ENCODE data around the gene NOXA1. TPM values are rescaled to one million over a fixed set of nuclear protein-coding genes. Genes with fewer than 3 reads are reported as not detected.

The NOXA1 gene
- total RNA-seq, 2 experiments from 2014 or later = 1.0 to 1.2 TPM

GRCh38 chr9:137480686-137481683, 57.8 kb downstream of the NOXA1 start:
- no peaks in the 10 kb centered on the region for H3K4me1 Mint-ChIP-seq (ENCODE audit: low read depth)
- H3K27me3 Mint-ChIP-seq (ENCODE audit: low read depth) = no peaks in the 10 kb centered on the region
- H3K4me3 Mint-ChIP-seq = no peak overlapping the region
- intact Hi-C loops (cut with micrococcal nuclease) = no loop called here
- DNase-seq = no peak
- H3K27ac Mint-ChIP-seq = no peak overlapping the region
- H3K9me3 Mint-ChIP-seq = peaks cover 5% of the 10 kb centered on the region
- CTCF ChIA-PET = no interaction called here
- H3K36me3 Mint-ChIP-seq (ENCODE audit: low read depth) = peaks cover 3% of the 10 kb centered on the region

DNA sequence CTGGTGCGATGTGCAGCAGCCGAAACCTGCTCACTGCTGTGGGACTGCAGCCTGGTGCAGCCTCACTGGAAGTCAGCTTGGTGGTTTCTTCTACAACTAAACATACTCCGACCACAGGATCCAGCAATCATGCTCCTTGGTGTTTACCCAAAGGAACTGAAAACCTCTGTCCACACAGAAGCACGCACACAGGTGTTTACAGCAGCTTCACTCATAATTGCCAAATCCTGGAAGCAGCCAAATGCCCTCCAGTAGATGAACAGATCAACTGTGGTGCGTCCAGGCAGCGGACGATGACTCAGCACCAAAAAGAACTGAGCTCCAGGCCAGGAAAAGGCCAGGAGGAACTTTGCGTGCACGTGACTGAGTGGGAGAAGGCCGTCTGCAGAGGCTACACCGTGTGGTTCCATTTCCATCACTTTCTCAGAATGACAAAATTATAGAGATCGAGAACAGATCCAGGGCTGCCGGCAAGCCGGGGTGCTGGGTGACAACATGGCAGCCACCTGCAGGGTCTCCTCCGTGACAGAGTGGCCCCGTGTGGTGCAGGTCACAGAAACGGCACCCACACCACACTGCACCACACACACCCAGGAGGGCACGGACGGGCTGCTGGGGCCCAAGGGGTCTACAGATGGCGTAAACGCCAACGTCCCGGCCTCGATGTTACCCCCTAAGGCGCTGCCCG, 59.0 kb downstream of the NOXA1 start:
- intact Hi-C loops (cut with micrococcal nuclease) = no loop called here

More for the DNA sequence above, 59.0 kb downstream of the NOXA1 start:
- Mint-ChIP-seq H3K4me3 (no peak overlapping the region), H3K9me3 (no peaks in the 10 kb centered on the region), H3K27ac (no peak overlapping the region), H3K27me3 (ENCODE audit: low read depth) (no peaks in the 10 kb centered on the region), H3K36me3 (ENCODE audit: low read depth) (no peaks in the 10 kb centered on the region), H3K4me1 (ENCODE audit: low read depth) (no peaks in the 10 kb centered on the region)
- no peak for DNase-seq
- CTCF ChIA-PET = no interaction called here

Small RNA genes within 50 kb of the gene (microRNA-seq; reads per million reads assigned to microRNA genes)
- gene MIR7114 (ENCODE audit: borderline microRNAs expressed, borderline replicate concordance) = 4.4 reads per million

Other genes with a start within 250 kb of the NOXA1 start
- gene ANAPC2, start 234.8 kb upstream of the NOXA1 start, total RNA-seq = 10 to 100 TPM; 34.8 to 36.6 TPM
- 10 to 100 TPM; 48.2 to 49.9 TPM for gene SSNA1, start 234.7 kb upstream of the NOXA1 start, total RNA-seq
- gene TPRN, start 222.7 kb upstream of the NOXA1 start, total RNA-seq = 1 to 10 TPM; 2.1 to 2.6 TPM
- gene TMEM203, start 217.7 kb upstream of the NOXA1 start, total RNA-seq = 10 to 100 TPM; 21.8 to 23.2 TPM
- 10 to 100 TPM; 25.3 to 26.1 TPM for gene NDOR1, start 217.7 kb upstream of the NOXA1 start, total RNA-seq
- 1 to 10 TPM; 4.9 to 5.0 TPM for gene RNF208, start 201.2 kb upstream of the NOXA1 start, total RNA-seq
- gene CYSRT1, start 198.2 kb upstream of the NOXA1 start, total RNA-seq = under 1 TPM; 0.17 to 0.26 TPM
- not detected for gene RNF224, start 195.9 kb upstream of the NOXA1 start, total RNA-seq
- not detected for gene SLC34A3, start 192.5 kb upstream of the NOXA1 start, total RNA-seq
- gene TUBB4B, start 182.1 kb upstream of the NOXA1 start, total RNA-seq = 100 to 1,000 TPM; 193 to 196 TPM
- gene STPG3, start 172.1 kb upstream of the NOXA1 start, total RNA-seq = not detected
- gene NELFB, start 168.1 kb upstream of the NOXA1 start, total RNA-seq = 10 to 100 TPM; 47.0 to 47.1 TPM
- 1 to 10 TPM in 1 of 2 experiments, under 1 TPM in 1; 0.93 to 1.1 TPM for gene TOR4A, start 145.7 kb upstream of the NOXA1 start, total RNA-seq
- 1 to 10 TPM; 1.8 to 2.2 TPM for gene NRARP, start 121.1 kb upstream of the NOXA1 start, total RNA-seq
- 10 to 100 TPM; 11.2 to 12.7 TPM for gene EXD3, start 231 bp upstream of the NOXA1 start, total RNA-seq
- not detected for gene ENTPD8, start 18.0 kb downstream of the NOXA1 start, total RNA-seq
- 10 to 100 TPM; 33.2 to 35.7 TPM for gene NSMF, start 35.9 kb downstream of the NOXA1 start, total RNA-seq
- 1 to 10 TPM; 2.8 to 3.1 TPM for gene PNPLA7, start 127.0 kb downstream of the NOXA1 start, total RNA-seq
- gene MRPL41, start 128.5 kb downstream of the NOXA1 start, total RNA-seq = 10 to 100 TPM; 39.3 to 41.0 TPM
- 10 to 100 TPM; 32.4 to 36.6 TPM for gene DPH7, start 155.5 kb downstream of the NOXA1 start, total RNA-seq
- gene ZMYND19, start 167.1 kb downstream of the NOXA1 start, total RNA-seq = 10 to 100 TPM; 50.9 to 52.5 TPM
- gene ARRDC1, start 182.3 kb downstream of the NOXA1 start, total RNA-seq = 10 to 100 TPM; 19.1 to 21.4 TPM
- gene EHMT1, start 195.6 kb downstream of the NOXA1 start, total RNA-seq = 10 to 100 TPM; 57.9 to 59.0 TPM